ENCODE data around the gene OLFML3. TPM values are rescaled to one million over a fixed set of nuclear protein-coding genes. Genes with fewer than 3 reads are reported as not detected.

Gene OLFML3
- total and polyA plus RNA-seq, 2 of the 8 experiments (the other 6 are each of a cell fraction or from before 2014, with no cell fraction given): 56.0 to 72.3 TPM

DNA sequence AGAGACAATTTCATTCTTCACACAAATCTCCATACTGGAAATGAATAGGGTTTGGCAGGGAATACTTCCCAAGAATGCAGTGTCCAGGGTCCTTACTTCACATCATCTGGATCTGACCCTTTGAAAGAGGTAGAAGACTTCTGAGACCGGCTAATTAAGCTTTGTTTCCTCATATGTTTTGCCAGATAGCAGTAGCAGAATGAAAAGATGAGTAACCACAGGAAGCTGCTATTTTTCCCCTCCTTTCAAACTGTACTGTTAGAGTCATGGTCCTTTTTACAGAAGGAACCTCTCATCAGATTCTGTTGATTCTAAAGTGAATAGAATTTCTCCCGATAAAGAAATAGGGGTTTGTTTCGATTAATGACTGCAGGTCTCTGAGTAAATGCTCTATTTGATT lies 1.4 kb upstream of the OLFML3 start:
- 85% methylated on average over 3 of the region's 3 CpGs; no CpG with 5 or more reads in 1 of the 2 experiments for WGBS, 2 experiments (ENCODE audit: extremely low coverage in 1 of 2, insufficient coverage in 1 of 2, insufficient read length in 1 of 2, insufficient replicate concordance in 2 of 2, low coverage in 1 of 2, low lambda C conversion rate in 2 of 2, missing lambda C conversion rate in 1 of 2)
- Histone ChIP-seq H3K79me2 (ENCODE audit: control insufficient read depth in 1 of 2, insufficient read depth in 2 of 2, low read length in 2 of 2) (peaks cover 0 to 15% of the 10 kb centered on the region in 2 experiments; a peak in 2 of 4 replicates), H4K91ac (replicated peaks; ENCODE audit: insufficient read length, low read length) (no peak overlapping the region), H3K27me3 (replicated peaks in 1 of 4; ENCODE audit: control insufficient read depth in 3 of 4, extremely low read depth in 1 of 4, insufficient read depth in 3 of 4, low read length in 3 of 4) (no peaks in the 10 kb centered on the region; a peak in 1 of 7 replicates), H2BK20ac (ENCODE audit: low read length) (no peak overlapping the region), H2BK5ac (ENCODE audit: low read depth, low read length) (no peak overlapping the region), H3K23me2 (ENCODE audit: low read depth, low read length) (peaks cover 2% of the 10 kb centered on the region; the same call in 1 of the 2 replicates), H3K9ac (replicated peaks in 1 of 4; ENCODE audit: extremely low read depth in 1 of 4, low read depth in 3 of 4, low read length in 3 of 4) (no peak overlapping the region), H2BK15ac (ENCODE audit: low read length) (no peak overlapping the region; the same call in 1 of the 2 replicates), H3K23ac (ENCODE audit: insufficient read length) (no peak overlapping the region), H4K20me1 (replicated peaks in 1 of 2; ENCODE audit: control insufficient read depth in 1 of 2, insufficient read depth in 2 of 2, low read length in 2 of 2) (no peaks in the 10 kb centered on the region), H3K36me3 (ENCODE audit: control insufficient read depth in 2 of 4, insufficient read depth in 4 of 4, low read length in 3 of 4) (peaks cover 0 to 26% (median 9%) of the 10 kb centered on the region in 4 experiments; a peak in 4 of 8 replicates), H3K56ac (replicated peaks; ENCODE audit: insufficient read length, low read depth, low read length) (no peak overlapping the region), H3K18ac (ENCODE audit: extremely low read depth, low read length) (no peak overlapping the region), H3K4ac (replicated peaks; ENCODE audit: insufficient read length, low read depth, low read length) (peak overlapping the region; percentile 35), H2BK120ac (replicated peaks; ENCODE audit: low read depth, low read length) (peak overlapping the region; percentile 33), H2AFZ (ENCODE audit: low read length) (no peak overlapping the region), H3K9me3 (ENCODE audit: insufficient read depth in 2 of 2, low read depth in 1 of 2, low read length in 1 of 2) (no peaks in the 10 kb centered on the region), H4K8ac (ENCODE audit: extremely low read depth, insufficient read depth, low read length) (no peak overlapping the region), H2AK5ac (ENCODE audit: low read depth, low read length) (no peak overlapping the region), H3K4me3 (ENCODE audit: extremely low read depth in 1 of 4, insufficient read depth in 2 of 4, low read depth in 3 of 4, low read length in 4 of 4) (no peak overlapping the region), H3K79me1 (ENCODE audit: low read depth, low read length) (peaks cover 6% of the 10 kb centered on the region; the same call in 1 of the 2 replicates), H4K5ac (ENCODE audit: insufficient read length, low read depth, low read length) (no peak overlapping the region), H2BK12ac (ENCODE audit: low read depth, low read length) (no peak overlapping the region; the same call in 1 of the 2 replicates), H3K4me1 (replicated peaks in 1 of 4; ENCODE audit: control insufficient read depth in 3 of 4, insufficient read depth in 4 of 4, low read length in 3 of 4) (peaks cover 14 to 44% (median 22%) of the 10 kb centered on the region in 4 experiments), H3K14ac (ENCODE audit: insufficient read length) (no peak overlapping the region), H3K27ac (ENCODE audit: low read depth, low read length) (no peak overlapping the region), H3K4me2 (ENCODE audit: insufficient read depth in 1 of 2, low read depth in 2 of 2, low read length in 2 of 2) (no peak overlapping the region)
- FAIRE-seq (no peak), DNase-seq (ENCODE audit: low read depth in 1 of 2, low spot score in 2 of 2) (no peak)
- no peak for TF ChIP-seq ASH2L (IDR thresholded peaks at IDR 0.05; ENCODE audit: low read length)
- TF ChIP-seq, protein P1, sequence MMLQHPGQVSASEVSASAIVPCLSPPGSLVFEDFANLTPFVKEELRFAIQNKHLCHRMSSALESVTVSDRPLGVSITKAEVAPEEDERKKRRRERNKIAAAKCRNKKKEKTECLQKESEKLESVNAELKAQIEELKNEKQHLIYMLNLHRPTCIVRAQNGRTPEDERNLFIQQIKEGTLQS (IDR thresholded peaks at IDR 0.05; ENCODE audit: insufficient read depth, low read depth, low read length): no peak
- no peak for TF ChIP-seq RFX5 (IDR thresholded peaks at IDR 0.05; ENCODE audit: borderline replicate concordance, low read depth, low read length)
- TF ChIP-seq SP1 (IDR thresholded peaks at IDR 0.05; ENCODE audit: low read depth, low read length): no peak
- TF ChIP-seq, protein P2, sequence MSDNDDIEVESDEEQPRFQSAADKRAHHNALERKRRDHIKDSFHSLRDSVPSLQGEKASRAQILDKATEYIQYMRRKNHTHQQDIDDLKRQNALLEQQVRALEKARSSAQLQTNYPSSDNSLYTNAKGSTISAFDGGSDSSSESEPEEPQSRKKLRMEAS (IDR thresholded peaks at IDR 0.05): no peak
- CTCF ChIA-PET (ENCODE audit: partially characterized antibody): interaction anchor here (0.6 to 4.3 kb wide), 47 partner anchors 12 to 671 kb away, joined by 3 to 29 read pairs (median 4); partner anchors contain the start of gene SYT6
- POLR2A ChIA-PET (ENCODE audit: partially characterized antibody): interaction anchor here (0.6 to 2.0 kb wide), 6 partner anchors 72 to 305 kb away, joined by 3 to 7 read pairs (median 4); partner anchors contain the start of gene SYT6

Data from H1 (cell line).